AG10803 (cell line): Measurements from ENCODE around the gene PIP5KL1.

Experiments used
- DNase-seq: peaks from one replicate; pipeline ENCODE4 v3.0.0; 2010; ENCODE audit warnings: low read depth
- H3K4me3 ChIP-seq: 2 replicates; pipeline ENCODE4 v1.5.1; 2011; ENCODE audit warnings: mild to moderate bottlenecking, low read length, control low read depth
- CTCF ChIP-seq: conservative IDR thresholded peaks from 2 replicates; pipeline ENCODE4 v1.5.1; 2011; ENCODE audit warnings: mild to moderate bottlenecking, low read length, control low read depth, inconsistent platforms

The PIP5KL1 gene

GRCh38 chr9:127953154-127953553 lies 22.6 kb upstream of the PIP5KL1 start:
- DNase-seq = no peak
- H3K4me3 ChIP-seq = no peak overlapping the region
- no peak for TF ChIP-seq CTCF

- no peak overlapping the region for H3K4me3 ChIP-seq
- no peak for TF ChIP-seq CTCF
- no peak for DNase-seq
These were observed 20.1 kb upstream of the PIP5KL1 start for GRCh38 chr9:127950513-127951289.

GRCh38 chr9:127949827-127950512 lies 19.4 kb upstream of the PIP5KL1 start:
- DNase-seq = no peak
- no peak for TF ChIP-seq CTCF

GRCh38 chr9:127947841-127948710 lies 17.5 kb upstream of the PIP5KL1 start:
- H3K4me3 ChIP-seq = no peak overlapping the region
- no peak for TF ChIP-seq CTCF
- no peak for DNase-seq

More at GRCh38 chr9:127949827-127950512, 19.4 kb upstream of the PIP5KL1 start:
- H3K4me3 ChIP-seq = no peak overlapping the region

- DNase-seq = no peak
- no peak overlapping the region for H3K4me3 ChIP-seq
- TF ChIP-seq CTCF = no peak
These were observed 16.2 kb upstream of the PIP5KL1 start for GRCh38 chr9:127946728-127947127.

- H3K4me3 ChIP-seq = no peak overlapping the region
- no peak for TF ChIP-seq CTCF
- no peak for DNase-seq
These were observed 15.4 kb upstream of the PIP5KL1 start for GRCh38 chr9:127945942-127946341.
